Frontal cortex (tissue), 4 donors: ENCODE results near the gene LAIR2. TPM values are rescaled to one million over a fixed set of nuclear protein-coding genes. Genes with fewer than 3 reads are reported as not detected.
A peak's percentile ranks its signal among the peaks of the same experiment; 100 is the strongest.
"Not testable (repeated sequence)": the region's sequence is repeated elsewhere in the genome, so short reads cannot be mapped to it uniquely, and the experiment has no call there.

Experiments
- DNase-seq, 2 donors: peaks; one replicate each; pipeline ENCODE4 v3.0.0; 2012; ENCODE audit warnings: low spot score in 2 of 2
- FAIRE-seq: peaks from 2 replicates; lab custom pipeline; 2012; peaks lifted over from hg19 to GRCh38; lab: Jason Lieb, UNC
- total RNA-seq: library from RNA; depleted of rRNA; stranded (reverse); fragments of >200 nt; gene quantifications from one replicate; pipeline ENCODE4 v1.2.3, GENCODE V29; 2014
- donor health status: control.
- donor health status: control.
- donor health status: control.

Gene LAIR2
- total RNA-seq, 1 donor from 2014 or later = 0.82 TPM

- DNase-seq (no peak), FAIRE-seq (no peak)
Measured at GRCh38 chr19:54489341-54489740, 13.3 kb upstream of the LAIR2 start.

- no peak for FAIRE-seq
- no peak for DNase-seq
Measured at GRCh38 chr19:54489766-54490165, 12.9 kb upstream of the LAIR2 start.

GRCh38 chr19:54492568-54492967 lies 10.1 kb upstream of the LAIR2 start:
- DNase-seq = no peak
- FAIRE-seq = no peak

GRCh38 chr19:54493056-54493455 lies 9.6 kb upstream of the LAIR2 start:
- not testable (repeated sequence) for DNase-seq, FAIRE-seq

- DNase-seq (no peak), FAIRE-seq (no peak)
Measured at GRCh38 chr19:54493967-54494585, 8.6 kb upstream of the LAIR2 start.

- not testable (repeated sequence) for FAIRE-seq, DNase-seq
Measured at GRCh38 chr19:54495284-54495683, 7.3 kb upstream of the LAIR2 start.

GRCh38 chr19:54497747-54498450 lies 4.7 kb upstream of the LAIR2 start:
- FAIRE-seq, DNase-seq: not testable (repeated sequence)

GRCh38 chr19:54498451-54498772 lies 4.2 kb upstream of the LAIR2 start:
- FAIRE-seq, DNase-seq: not testable (repeated sequence)

- not testable (repeated sequence) for FAIRE-seq
Measured at GRCh38 chr19:54505542-54505941, 2.9 kb downstream of the LAIR2 start.

GRCh38 chr19:54506079-54506478 lies 3.4 kb downstream of the LAIR2 start:
- FAIRE-seq = no peak
- DNase-seq = no peak

More at GRCh38 chr19:54505542-54505941, 2.9 kb downstream of the LAIR2 start:
- not testable (repeated sequence) for DNase-seq

- not testable (repeated sequence) for FAIRE-seq, DNase-seq
Measured at GRCh38 chr19:54507038-54507717, 4.5 kb downstream of the LAIR2 start.

- DNase-seq = no peak
- no peak for FAIRE-seq
Measured at GRCh38 chr19:54507824-54508223, 5.2 kb downstream of the LAIR2 start.

GRCh38 chr19:54508487-54508886 lies 5.9 kb downstream of the LAIR2 start:
- not testable (repeated sequence) for FAIRE-seq, DNase-seq

- FAIRE-seq, DNase-seq: not testable (repeated sequence)
Measured at GRCh38 chr19:54509200-54509940, 6.7 kb downstream of the LAIR2 start.

GRCh38 chr19:54515156-54515555 lies 12.5 kb downstream of the LAIR2 start:
- no peak for DNase-seq
- FAIRE-seq = no peak

- no peak for FAIRE-seq
- peak in 1 of 2 donors; percentile 32 for DNase-seq
Measured at GRCh38 chr19:54517483-54517882, 14.9 kb downstream of the LAIR2 start.

- FAIRE-seq (no peak), DNase-seq (no peak)
Measured at GRCh38 chr19:54518844-54519243, 16.2 kb downstream of the LAIR2 start.

GRCh38 chr19:54521022-54521859 lies 18.6 kb downstream of the LAIR2 start:
- no peak for FAIRE-seq
- no peak for DNase-seq

GRCh38 chr19:54521860-54522513 lies 19.4 kb downstream of the LAIR2 start:
- DNase-seq (no peak), FAIRE-seq (no peak)
